ENCODE data around the gene DEUP1.

DEUP1 gene

GRCh38 chr11:93478841-93479240, 148.3 kb downstream of the DEUP1 start:
- no peak for TF ChIP-seq ZNF274 (IDR thresholded peaks at IDR 0.05; ENCODE audit: low read depth, low read length)
- H3K4me3 ChIP-seq (ENCODE audit: low read length), result no peak overlapping the region

- no peak overlapping the region for H3K4me3 ChIP-seq (ENCODE audit: low read length)
- TF ChIP-seq ZNF274 (IDR thresholded peaks at IDR 0.05; ENCODE audit: low read depth, low read length), result no peak
Observed at GRCh38 chr11:93480256-93480655, 149.7 kb downstream of the DEUP1 start.

GRCh38 chr11:93480756-93481155, 150.2 kb downstream of the DEUP1 start:
- H3K4me3 ChIP-seq (ENCODE audit: low read length), result no peak overlapping the region
- TF ChIP-seq ZNF274 (IDR thresholded peaks at IDR 0.05; ENCODE audit: low read depth, low read length), result no peak

GRCh38 chr11:93481279-93481678, 150.7 kb downstream of the DEUP1 start:
- H3K4me3 ChIP-seq (ENCODE audit: low read length), result no peak overlapping the region

GRCh38 chr11:93481696-93482095, 151.2 kb downstream of the DEUP1 start:
- H3K4me3 ChIP-seq (ENCODE audit: low read length), result no peak overlapping the region
- TF ChIP-seq ZNF274 (IDR thresholded peaks at IDR 0.05; ENCODE audit: low read depth, low read length), result no peak

More at GRCh38 chr11:93481279-93481678, 150.7 kb downstream of the DEUP1 start:
- TF ChIP-seq ZNF274 (IDR thresholded peaks at IDR 0.05; ENCODE audit: low read depth, low read length), result no peak

GRCh38 chr11:93482556-93482955, 152.0 kb downstream of the DEUP1 start:
- no peak overlapping the region for H3K4me3 ChIP-seq (ENCODE audit: low read length)
- no peak for TF ChIP-seq ZNF274 (IDR thresholded peaks at IDR 0.05; ENCODE audit: low read depth, low read length)

- no peak overlapping the region for H3K4me3 ChIP-seq (ENCODE audit: low read length)
- TF ChIP-seq ZNF274 (IDR thresholded peaks at IDR 0.05; ENCODE audit: low read depth, low read length), result no peak
Observed at GRCh38 chr11:93484716-93485115, 154.2 kb downstream of the DEUP1 start.

- H3K4me3 ChIP-seq (ENCODE audit: low read length), result no peak overlapping the region
- no peak for TF ChIP-seq ZNF274 (IDR thresholded peaks at IDR 0.05; ENCODE audit: low read depth, low read length)
Observed at GRCh38 chr11:93485983-93486382, 155.4 kb downstream of the DEUP1 start.

GRCh38 chr11:93487032-93487483, 156.5 kb downstream of the DEUP1 start:
- TF ChIP-seq ZNF274 (IDR thresholded peaks at IDR 0.05; ENCODE audit: low read depth, low read length), result no peak

More at GRCh38 chr11:93487032-93487483, 156.5 kb downstream of the DEUP1 start:
- H3K4me3 ChIP-seq (ENCODE audit: low read length), result no peak overlapping the region

Measured in GM08714 (cell line).